NK-92 (cell line): ENCODE measurements around the gene STAT4.

Experiments
- DNase-seq: peaks from one replicate; lab custom pipeline; 2025; ENCODE audit not compliant: unreplicated experiment; lab: John Stamatoyannopoulos, UW

Gene STAT4

GRCh38 chr2:191086706-191087105, 64.1 kb downstream of the STAT4 start:
- DNase-seq, result no peak

- no peak for DNase-seq
Measured at GRCh38 chr2:191083540-191083939, 67.3 kb downstream of the STAT4 start.

- no peak for DNase-seq
Measured at GRCh38 chr2:191082321-191082720, 68.5 kb downstream of the STAT4 start.

GRCh38 chr2:191081411-191082155, 69.2 kb downstream of the STAT4 start:
- DNase-seq, result no peak

- no peak for DNase-seq
Measured at GRCh38 chr2:191078165-191078867, 72.5 kb downstream of the STAT4 start.

- DNase-seq, result no peak
Measured at GRCh38 chr2:191070276-191070675, 80.5 kb downstream of the STAT4 start.

- no peak for DNase-seq
Measured at GRCh38 chr2:191069606-191070005, 81.2 kb downstream of the STAT4 start.

GRCh38 chr2:191066919-191067233, 83.9 kb downstream of the STAT4 start:
- DNase-seq, result no peak

- no peak for DNase-seq
Measured at GRCh38 chr2:191066197-191066918, 84.4 kb downstream of the STAT4 start.

GRCh38 chr2:191065785-191066184, 85.0 kb downstream of the STAT4 start:
- DNase-seq, result no peak

- no peak for DNase-seq
Measured at GRCh38 chr2:191064590-191064989, 86.2 kb downstream of the STAT4 start.

GRCh38 chr2:191063584-191063983, 87.2 kb downstream of the STAT4 start:
- DNase-seq, result no peak

- DNase-seq, result no peak
Measured at GRCh38 chr2:191061381-191061980, 89.3 kb downstream of the STAT4 start.

GRCh38 chr2:191059308-191059707, 91.5 kb downstream of the STAT4 start:
- no peak for DNase-seq

GRCh38 chr2:191056228-191056627, 94.6 kb downstream of the STAT4 start:
- no peak for DNase-seq

GRCh38 chr2:191053256-191053655, 97.5 kb downstream of the STAT4 start:
- no peak for DNase-seq

GRCh38 chr2:191051825-191052778, 98.7 kb downstream of the STAT4 start:
- DNase-seq, result no peak

GRCh38 chr2:191051177-191051576, 99.6 kb downstream of the STAT4 start:
- DNase-seq, result no peak

- no peak for DNase-seq
Measured at GRCh38 chr2:191050640-191050987, 100.2 kb downstream of the STAT4 start.

GRCh38 chr2:191049728-191050639, 100.8 kb downstream of the STAT4 start:
- no peak for DNase-seq
